GM12891 (cell line): ENCODE results near the gene INO80D.

Experiments
- POLR2AphosphoS5 ChIP-seq: IDR thresholded peaks from 2 replicates; pipeline ENCODE4 v1.6.1; 2011; ENCODE audit warnings: low read depth, low read length, control low read depth
- TAF1 ChIP-seq: IDR thresholded peaks from 2 replicates; pipeline ENCODE4 v1.6.1; 2011; ENCODE audit warnings: low read depth, low read length, control low read depth

- TF ChIP-seq TAF1 = no peak
- no peak for TF ChIP-seq POLR2AphosphoS5
These were observed 22.7 kb upstream of the INO80D start for GRCh38 chr2:206108713-206109112.
